GM12892 (cell line): ENCODE measurements around the gene SLC7A6.

ENCODE experiments used
- POLR2A ChIP-seq: IDR thresholded peaks from 2 replicates; pipeline ENCODE4 v1.6.1; 2011; ENCODE audit warnings: low read depth, low read length, control low read depth
- POLR2AphosphoS5 ChIP-seq: IDR thresholded peaks from 2 replicates; pipeline ENCODE4 v1.6.1; 2011; ENCODE audit warnings: low read depth, low read length, control low read depth

GRCh38 chr16:68233835-68234187 is 30.5 kb upstream of the SLC7A6 start:
- TF ChIP-seq POLR2A, result no peak
- no peak for TF ChIP-seq POLR2AphosphoS5
